CD14-positive monocyte (primary cell): Measurements from ENCODE around the gene HAUS7. TPM values are rescaled to one million over a fixed set of nuclear protein-coding genes. Genes with fewer than 3 reads are reported as not detected.

Source experiments
- DNase-seq, 3 donors: peaks; one replicate each; pipeline ENCODE4 v3.0.0-alpha.2; 2011 to 2022
- H2AFZ ChIP-seq: 2 replicates; pipeline ENCODE4 v1.6.0; 2012; ENCODE audit warnings: mild to moderate bottlenecking, low read depth, low read length, inconsistent platforms; ENCODE audit not compliant: insufficient read depth, poor library complexity, severe bottlenecking
- H3K27ac ChIP-seq, 2 donors: 1 replicate in 1 of 2; 2 replicates in 1 of 2; pipeline ENCODE4 v1.5.1; 2012 to 2013; ENCODE audit warnings: low read length in 2 of 2, control low read depth in 1 of 2, inconsistent platforms in 1 of 2, low read depth in 1 of 2, mild to moderate bottlenecking in 1 of 2
- H3K27me3 ChIP-seq, 2 donors: one replicate each; pipeline versions ENCODE4 v1.6.0 to v1.6.1; 2011 to 2013; ENCODE audit warnings: low read length in 2 of 2; ENCODE audit not compliant: control insufficient read depth in 2 of 2, insufficient read depth in 2 of 2
- H3K36me3 ChIP-seq, 2 donors: replicated peaks in 1 of 2; 1 replicate in 1 of 2; 2 replicates in 1 of 2; pipeline versions ENCODE4 v1.5.1 to v1.6.1; 2012 to 2013; ENCODE audit warnings: low read length in 2 of 2, control low read depth in 1 of 2, inconsistent platforms in 1 of 2, mild to moderate bottlenecking in 1 of 2; ENCODE audit not compliant: insufficient read depth in 2 of 2, control insufficient read depth in 1 of 2
- H3K4me1 ChIP-seq, 2 donors: 1 replicate in 1 of 2; 2 replicates in 1 of 2; pipeline versions ENCODE4 v1.5.1 to v1.6.1; 2012 to 2013; ENCODE audit warnings: low read length in 2 of 2, control low read depth in 1 of 2, inconsistent platforms in 1 of 2, mild to moderate bottlenecking in 1 of 2, moderate library complexity in 1 of 2; ENCODE audit not compliant: insufficient read depth in 2 of 2, control insufficient read depth in 1 of 2
- H3K4me2 ChIP-seq: replicated peaks from 2 replicates; pipeline ENCODE3; 2012; ENCODE audit warnings: low read length, moderate library complexity, mild to moderate bottlenecking; ENCODE audit not compliant: poor library complexity, severe bottlenecking; ENCODE audit errors: extremely low read depth
- H3K4me3 ChIP-seq, 3 experiments: fragments of 200-600 bp in 1 of 3; sonication (generic) in 1 of 3; replicated peaks in 1 of 3; 1 replicate in 2 of 3; 2 replicates in 1 of 3; pipeline ENCODE4 v1.5.1; 2011 to 2013; ENCODE audit warnings: low read length in 3 of 3, mild to moderate bottlenecking in 3 of 3, control low read depth in 2 of 3, low read depth in 2 of 3, inconsistent platforms in 1 of 3, moderate library complexity in 1 of 3
- H3K79me2 ChIP-seq: 2 replicates; pipeline ENCODE4 v1.6.0; 2012; ENCODE audit warnings: mild to moderate bottlenecking, control low read depth, inconsistent platforms, low read length, moderate library complexity; ENCODE audit not compliant: insufficient read depth
- H3K9ac ChIP-seq: 2 replicates; pipeline ENCODE4 v1.6.0; 2017; ENCODE audit warnings: low read length, mild to moderate bottlenecking; ENCODE audit not compliant: insufficient read depth, poor library complexity, severe bottlenecking
- H3K9me3 ChIP-seq, 2 donors: replicated peaks in 1 of 2; 1 replicate in 1 of 2; 2 replicates in 1 of 2; pipeline versions ENCODE4 v1.5.1 to v1.6.1; 2012 to 2013; ENCODE audit warnings: low read length in 2 of 2, control low read depth in 1 of 2; ENCODE audit not compliant: control insufficient read depth in 1 of 2, insufficient read depth in 1 of 2
- H4K20me1 ChIP-seq: 2 replicates; pipeline ENCODE4 v1.6.0; 2012; ENCODE audit warnings: mild to moderate bottlenecking, low read length, control low read depth, moderate library complexity; ENCODE audit not compliant: insufficient read depth
- H3K27ac Mint-ChIP-seq, 7 donors: one replicate each; pipeline ENCODE4 v1.8.0; 2020; ENCODE audit warnings: mild to moderate bottlenecking in 7 of 7, mixed read lengths in 7 of 7, moderate library complexity in 6 of 7, inconsistent platforms in 2 of 7
- H3K27me3 Mint-ChIP-seq, 3 donors: one replicate each; pipeline ENCODE4 v1.8.0; 2021 to 2022; ENCODE audit warnings: low read depth in 3 of 3, mild to moderate bottlenecking in 3 of 3, mixed read lengths in 3 of 3, moderate library complexity in 3 of 3, inconsistent platforms in 1 of 3
- H3K36me3 Mint-ChIP-seq, 2 donors: one replicate each; pipeline ENCODE4 v1.8.0; 2020; ENCODE audit warnings: mixed read lengths in 2 of 2, inconsistent platforms in 1 of 2, mild to moderate bottlenecking in 1 of 2
- H3K4me1 Mint-ChIP-seq: one replicate; pipeline ENCODE4 v1.8.0; 2020; ENCODE audit warnings: mild to moderate bottlenecking, mixed read lengths
- H3K4me3 Mint-ChIP-seq, 2 donors: one replicate each; pipeline ENCODE4 v1.8.0; 2020; ENCODE audit warnings: mild to moderate bottlenecking in 2 of 2, mixed read lengths in 2 of 2, moderate library complexity in 1 of 2
- H3K9me3 Mint-ChIP-seq, 7 donors: one replicate each; pipeline ENCODE4 v1.8.0; 2020 to 2022; ENCODE audit warnings: mixed read lengths in 7 of 7, mild to moderate bottlenecking in 6 of 7, moderate library complexity in 6 of 7, inconsistent platforms in 2 of 7
- CTCF ChIP-seq: fragments of 200-600 bp; IDR thresholded peaks from one replicate; pipeline ENCODE4 v1.8.0; 2022; ENCODE audit warnings: antibody characterized with exemption, mild to moderate bottlenecking
- WGBS: methylation state at CpG from one replicate; pipeline ENCODE4 v1.1.5; 2013; ENCODE audit warnings: missing lambda C conversion rate; ENCODE audit not compliant: insufficient coverage; 5-methylcytosine and 5-hydroxymethylcytosine counted together
- intact Hi-C, 2 donors: fragments of 100-400 bp; cut with micrococcal nuclease; formaldehyde crosslinking; loops; one replicate each; pipeline versions ENCODE4 v1.15.0 to v1.15.1; 2023
- polyA plus RNA-seq, 3 donors: library from polyadenylated mRNA; depleted of rRNA in 1 of 3; unstranded in 2 of 3; stranded (reverse) in 1 of 3; fragments of 300-500 nt in 2 of 3; fragments of >200 nt in 1 of 3; fragmentation: Illumina TruSeq in 2 of 3; gene quantifications; 1 replicate in 2 of 3; 2 replicates in 1 of 3; pipeline ENCODE4 v1.2.3, GENCODE V29; 2012 to 2021

HAUS7 gene
- polyA plus RNA-seq, 3 donors = 23.8 to 37.5 (median 26.7) TPM

GRCh38 chrX:153434801-153435200 lies 35.6 kb downstream of the HAUS7 start:
- H3K9ac ChIP-seq = no peak overlapping the region
- no peaks in the 10 kb centered on the region for H3K27me3 ChIP-seq
- peaks cover 0 to 19% (median 12%) of the 10 kb centered on the region in 7 donors for H3K9me3 Mint-ChIP-seq
- H3K79me2 ChIP-seq = no peaks in the 10 kb centered on the region
- no peaks in the 10 kb centered on the region for H3K36me3 ChIP-seq
- no peak overlapping the region for H3K4me3 Mint-ChIP-seq
- H3K27ac ChIP-seq = no peak overlapping the region
- intact Hi-C loops = no loop called here
- H3K36me3 Mint-ChIP-seq = no peaks in the 10 kb centered on the region
- no peak overlapping the region for H3K27ac Mint-ChIP-seq
- no peak overlapping the region for H3K4me3 ChIP-seq
- 95% methylated on average over 4 of the region's 8 CpGs for WGBS
- H3K9me3 ChIP-seq = peaks cover 4 to 13% of the 10 kb centered on the region in 2 donors
- no peak overlapping the region for H2AFZ ChIP-seq
- no peak for TF ChIP-seq CTCF
- no peaks in the 10 kb centered on the region for H3K4me1 ChIP-seq
- H3K27me3 Mint-ChIP-seq = peaks cover 0 to 5% (median 4%) of the 10 kb centered on the region in 3 donors
- H4K20me1 ChIP-seq = no peaks in the 10 kb centered on the region
- H3K4me1 Mint-ChIP-seq = no peaks in the 10 kb centered on the region
- DNase-seq = no peak
- no peak overlapping the region for H3K4me2 ChIP-seq

DNA sequence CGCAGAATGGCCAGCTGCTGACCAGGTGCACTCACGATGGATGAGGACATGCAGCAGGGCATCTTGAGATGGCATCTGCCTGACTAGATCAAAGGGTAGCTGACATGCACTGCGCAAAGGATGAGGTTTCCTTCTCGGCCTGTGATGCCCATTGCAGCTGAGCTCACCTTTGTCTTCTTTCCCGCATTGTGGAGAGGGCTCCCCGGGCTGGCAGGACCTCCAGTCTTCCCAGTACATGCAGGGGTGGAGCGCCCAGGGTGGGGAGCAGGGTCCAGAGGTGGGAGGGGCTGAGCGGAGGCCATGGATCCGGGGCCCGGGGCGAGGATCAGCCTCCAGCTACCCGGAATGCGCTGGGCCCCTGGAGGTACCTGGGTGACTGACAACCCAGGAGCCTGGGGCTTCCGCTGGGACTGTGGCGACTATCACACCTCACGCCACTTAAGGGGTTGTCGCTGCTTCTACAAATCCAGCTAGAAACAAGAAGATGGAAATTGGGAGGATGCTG lies 36.5 kb downstream of the HAUS7 start:
- H3K36me3 Mint-ChIP-seq = no peaks in the 10 kb centered on the region
- Histone ChIP-seq H3K36me3 (no peaks in the 10 kb centered on the region), H3K9me3 (peaks cover 4 to 13% of the 10 kb centered on the region in 2 donors), H3K4me2 (no peak overlapping the region), H3K4me3 (no peak overlapping the region), H3K27me3 (no peaks in the 10 kb centered on the region), H3K9ac (no peak overlapping the region), H2AFZ (no peak overlapping the region), H3K4me1 (no peaks in the 10 kb centered on the region), H3K27ac (no peak overlapping the region), H3K79me2 (no peaks in the 10 kb centered on the region), H4K20me1 (no peaks in the 10 kb centered on the region)
- H3K4me3 Mint-ChIP-seq = no peak overlapping the region
- no peak for TF ChIP-seq CTCF
- peaks cover 0 to 19% (median 15%) of the 10 kb centered on the region in 7 donors for H3K9me3 Mint-ChIP-seq
- intact Hi-C loops = no loop called here
- no peak overlapping the region for H3K27ac Mint-ChIP-seq
- DNase-seq = no peak
- no peaks in the 10 kb centered on the region for H3K4me1 Mint-ChIP-seq
- 100% methylated on average over 4 of the region's 17 CpGs for WGBS
- H3K27me3 Mint-ChIP-seq = peaks cover 0 to 7% (median 5%) of the 10 kb centered on the region in 3 donors
